ENCODE measurements around the gene OPN3. TPM values are rescaled to one million over a fixed set of nuclear protein-coding genes. Genes with fewer than 3 reads are reported as not detected.

Gene OPN3
- total and polyA plus RNA-seq, 2 of the 4 experiments (the other 2 are of a cell fraction), result 16.4 to 21.9 TPM

GRCh38 chr1:241560146-241560848 lies 79.9 kb downstream of the OPN3 start:
- H3K4ac ChIP-seq (ENCODE audit: low read depth, low read length), result no peak overlapping the region
- ATAC-seq (ENCODE audit: low read depth), result no peak
- POLR2A ChIA-PET (ENCODE audit: unreplicated experiment), result no interaction called here
- H3K36me3 ChIP-seq (ENCODE audit: control insufficient read depth, insufficient read depth, low read length), result no peaks in the 10 kb centered on the region
- H2AFZ ChIP-seq (replicated peaks; ENCODE audit: low read length, poor library complexity), result no peak overlapping the region
- no peaks in the 10 kb centered on the region for H3K4me1 ChIP-seq (ENCODE audit: control insufficient read depth, insufficient read depth, low read length)
- CTCF ChIA-PET, result interaction anchor here (1.2 kb wide), 1 partner anchor 30 kb away, joined by 3 read pairs; no protein-coding TSS in a partner anchor
- no peaks in the 10 kb centered on the region for H3K9me3 ChIP-seq (ENCODE audit: control insufficient read depth, insufficient read depth, low read length)
- no CpG with 5 or more reads among the region's 4 CpGs for WGBS, 2 experiments (ENCODE audit: extremely low coverage in 2 of 2, insufficient read length in 1 of 2)
- in situ Hi-C loops (cut with MboI; ENCODE audit: low sequenced_read_pairs) (no loop called here), dilution Hi-C loops (cut with HindIII; ENCODE audit: low sequenced_read_pairs, unreplicated experiment) (no loop called here), intact Hi-C loops (cut with micrococcal nuclease) (no loop called here)
- BruUV-seq (replicated peaks), result no TSS peak
- DNase-seq, result no peak
- H4K5ac ChIP-seq (ENCODE audit: low read depth, low read length), result no peak overlapping the region
- no peak overlapping the region for H2AK5ac ChIP-seq (ENCODE audit: low read depth, low read length)
- no peak overlapping the region for H3K27ac ChIP-seq (ENCODE audit: insufficient read depth, low read length)
- H3K27me3 ChIP-seq (ENCODE audit: control insufficient read depth, insufficient read depth, low read length), result no peaks in the 10 kb centered on the region; the same call in 1 of the 2 replicates
- no peak overlapping the region for H2BK20ac ChIP-seq (ENCODE audit: low read depth, low read length)
- H4K20me1 ChIP-seq (ENCODE audit: insufficient read depth, low read length), result no peaks in the 10 kb centered on the region
- H3K9ac ChIP-seq (ENCODE audit: low read depth, low read length), result no peak overlapping the region
- no peaks in the 10 kb centered on the region for H3K79me1 ChIP-seq (ENCODE audit: low read depth in 1 of 2, low read length in 2 of 2)
- H2BK15ac ChIP-seq (ENCODE audit: low read depth, low read length), result no peak overlapping the region
- no peak overlapping the region for H2BK120ac ChIP-seq (ENCODE audit: low read depth, low read length)
- H4K91ac ChIP-seq (ENCODE audit: insufficient read depth, low read depth, low read length), result no peak overlapping the region
- no peak overlapping the region for H3K14ac ChIP-seq (replicated peaks; ENCODE audit: low read depth, low read length)
- no peak overlapping the region for H3K4me2 ChIP-seq (ENCODE audit: low read depth, low read length)
- H3K56ac ChIP-seq (ENCODE audit: extremely low read depth, insufficient read depth, low read length), result no peak overlapping the region
- no peak for TF ChIP-seq CEBPB (IDR thresholded peaks at IDR 0.05; ENCODE audit: low read depth, low read length)
- H2AK9ac ChIP-seq (replicated peaks; ENCODE audit: low read depth, low read length, poor library complexity), result no peak overlapping the region
- H4K8ac ChIP-seq (ENCODE audit: low read depth in 2 of 2, low read length in 2 of 2), result no peak overlapping the region
- H3K9me1 ChIP-seq (ENCODE audit: insufficient read depth, low read length), result no peaks in the 10 kb centered on the region
- no peak overlapping the region for H3K4me3 ChIP-seq (ENCODE audit: insufficient read depth, low read depth, low read length)
- no peak overlapping the region for H3K23ac ChIP-seq (ENCODE audit: low read depth, low read length)
- no peak overlapping the region for H2BK5ac ChIP-seq (ENCODE audit: low read depth, low read length, poor library complexity, severe bottlenecking)
- no peak overlapping the region for H3K18ac ChIP-seq (ENCODE audit: low read depth, low read length)

Measured in IMR-90 (cell line).